C4-2B (cell line): ENCODE results near the gene MRPL1.

Experiments used
- CTCF ChIP-seq: fragments of 450-650 bp; conservative IDR thresholded peaks from 2 replicates; pipeline ENCODE4 v1.5.1; 2017; ENCODE audit warnings: mild to moderate bottlenecking
- ZFX ChIP-seq: fragments of 450-650 bp; IDR thresholded peaks from 2 replicates; pipeline ENCODE4 v1.6.1; 2017

- TF ChIP-seq CTCF = no peak
- TF ChIP-seq ZFX = no peak
Observed at GRCh38 chr4:77844363-77844762, 18.3 kb upstream of the MRPL1 start.
